NCI-H1694 (cell line): ENCODE measurements around the gene PXK.
A peak's percentile ranks its signal among the peaks of the same experiment; 100 is the strongest.
"Not testable (repeated sequence)": the region's sequence is repeated elsewhere in the genome, so short reads cannot be mapped to it uniquely, and the experiment has no call there.

ENCODE experiments used
- DNase-seq: peaks from one replicate; lab custom pipeline; 2025; lab: John Stamatoyannopoulos, UW

The PXK gene

GRCh38 chr3:58419780-58420507, 87.3 kb downstream of the PXK start:
- no peak for DNase-seq

GRCh38 chr3:58421004-58421403, 88.3 kb downstream of the PXK start:
- no peak for DNase-seq

GRCh38 chr3:58422756-58423325, 90.1 kb downstream of the PXK start:
- DNase-seq = no peak

GRCh38 chr3:58424613-58425012, 91.9 kb downstream of the PXK start:
- no peak for DNase-seq

- no peak for DNase-seq
Measured at GRCh38 chr3:58425782-58426181, 93.1 kb downstream of the PXK start.

GRCh38 chr3:58427661-58428361, 95.1 kb downstream of the PXK start:
- DNase-seq = no peak

- no peak for DNase-seq
Measured at GRCh38 chr3:58429657-58430056, 97.0 kb downstream of the PXK start.

- DNase-seq = no peak
Measured at GRCh38 chr3:58432905-58433304, 100.2 kb downstream of the PXK start.

GRCh38 chr3:58433400-58434167, 100.9 kb downstream of the PXK start, which contains the start of gene PDHB:
PDHB (minus strand) TSS chr3:58433832; CDS start chr3:58433809, 23 bp downstream.
- DNase-seq = peak; percentile 43

- DNase-seq = no peak
Measured at GRCh38 chr3:58434168-58434504, 101.4 kb downstream of the PXK start.

- no peak for DNase-seq
Measured at GRCh38 chr3:58434511-58434910, 101.8 kb downstream of the PXK start.

GRCh38 chr3:58434990-58435389, 102.3 kb downstream of the PXK start:
- no peak for DNase-seq

- DNase-seq = not testable (repeated sequence)
Measured at GRCh38 chr3:58437276-58437675, 104.6 kb downstream of the PXK start.

GRCh38 chr3:58440996-58441355, 108.3 kb downstream of the PXK start:
- not testable (repeated sequence) for DNase-seq

- DNase-seq = no peak
Measured at GRCh38 chr3:58441514-58442450, 109.1 kb downstream of the PXK start.

- DNase-seq = no peak
Measured at GRCh38 chr3:58452176-58452575, 119.5 kb downstream of the PXK start.

- DNase-seq = no peak
Measured at GRCh38 chr3:58459160-58459559, 126.5 kb downstream of the PXK start.

- no peak for DNase-seq
Measured at GRCh38 chr3:58462829-58463180, 130.1 kb downstream of the PXK start.

GRCh38 chr3:58463181-58463941, 130.7 kb downstream of the PXK start:
- peak; percentile 36 for DNase-seq

- no peak for DNase-seq
Measured at GRCh38 chr3:58463942-58464271, 131.2 kb downstream of the PXK start.

GRCh38 chr3:58464866-58465265, 132.2 kb downstream of the PXK start:
- no peak for DNase-seq
